ENCODE data around the gene PER2.

- TF ChIP-seq SMARCC2 (IDR thresholded peaks at IDR 0.05): no peak
- TF ChIP-seq ZNF232 (CRISPR knock-in tag; IDR thresholded peaks at IDR 0.05; ENCODE audit: borderline replicate concordance): no peak
- peak; percentile 95 for TF ChIP-seq CTCF (CRISPR knock-in tag; IDR thresholded peaks at IDR 0.05)
Measured at GRCh38 chr2:238256594-238257104, 31.8 kb downstream of the PER2 start.
